GM12878 (cell line): ENCODE results near the gene MRPS21. TPM values are rescaled to one million over a fixed set of nuclear protein-coding genes. Genes with fewer than 3 reads are reported as not detected.

ENCODE experiments used
- ATAC-seq: fragments of 200-7000 bp; cut with Tn5 transposase; 3 replicates; pipeline ENCODE4 v1.9.1; 2020; ENCODE audit warnings: mild to moderate bottlenecking, moderate library complexity
- BruUV-seq: library from RNA; stranded (reverse); fragments of 400-500 nt; replicated peaks from 2 replicates; lab custom pipeline; 2021; lab: Mats Ljungman, UMichigan
- CTCF ChIA-PET: fragments of 300-600 bp; sonication (Branson Sonifier 250); formaldehyde crosslinking; extraction: SDS; loops from one replicate; lab custom pipeline; 2021; ENCODE audit warnings: inconsistent platforms; lab: Yijun Ruan, JAX
- POLR2A ChIA-PET: fragments of 350-600 bp; formaldehyde crosslinking; extraction: SDS; loops from one replicate; lab custom pipeline; 2021; ENCODE audit warnings: inconsistent platforms; lab: Charles Lee
- RAD21 ChIA-PET: fragments of 300-600 bp; sonication (Branson Sonifier 250); formaldehyde crosslinking; loops from one replicate; lab custom pipeline; 2023; ENCODE audit warnings: antibody characterized with exemption; ENCODE audit not compliant: unreplicated experiment; lab: Charles Lee
- SMC1A ChIA-PET: fragments of 300-600 bp; sonication (Branson Sonifier 250); formaldehyde crosslinking; loops from one replicate; lab custom pipeline; 2023; ENCODE audit not compliant: unreplicated experiment, uncharacterized antibody; lab: Charles Lee
- DNase-seq: peaks from one replicate; pipeline ENCODE4 v3.0.0-alpha.2; 2011; ENCODE audit warnings: low read depth, low spot score
- FAIRE-seq: peaks from 3 replicates; lab custom pipeline; 2011; peaks lifted over from hg19 to GRCh38; lab: Jason Lieb, UNC
- H2AFZ ChIP-seq: 2 replicates; pipeline ENCODE4 v1.6.0; 2011; ENCODE audit warnings: low read depth, low read length, control low read depth; ENCODE audit not compliant: control insufficient read depth
- H3K27ac ChIP-seq: 2 replicates; pipeline ENCODE4 v1.5.1; 2011; ENCODE audit warnings: control low read depth; ENCODE audit not compliant: control insufficient read depth, insufficient read depth
- H3K27me3 ChIP-seq, 2 experiments: replicated peaks in 1 of 2; 2 replicates each; pipeline versions ENCODE4 v1.6.0 to v1.6.1; 2011; ENCODE audit warnings: low read length in 1 of 2; ENCODE audit not compliant: control insufficient read depth in 2 of 2, insufficient read depth in 2 of 2
- H3K36me3 ChIP-seq, 2 experiments: 2 replicates each; pipeline ENCODE4 v1.5.1; 2011; ENCODE audit warnings: low read length in 1 of 2; ENCODE audit not compliant: control insufficient read depth in 2 of 2, insufficient read depth in 2 of 2
- H3K4me1 ChIP-seq: 2 replicates; pipeline ENCODE4 v1.6.1; 2011; ENCODE audit warnings: mild to moderate bottlenecking, low read length, moderate library complexity, mixed read lengths; ENCODE audit not compliant: control insufficient read depth, insufficient read depth
- H3K4me2 ChIP-seq: 2 replicates; pipeline ENCODE4 v1.6.0; 2011; ENCODE audit warnings: control low read depth; ENCODE audit not compliant: control insufficient read depth, insufficient read depth
- H3K4me3 ChIP-seq: fragments of 200-600 bp; sonication (generic); 2 replicates; pipeline ENCODE4 v1.5.1; 2016
- H3K79me2 ChIP-seq: 2 replicates; pipeline ENCODE4 v1.6.0; 2011; ENCODE audit warnings: low read length; ENCODE audit not compliant: control insufficient read depth, insufficient read depth
- H3K9ac ChIP-seq: 2 replicates; pipeline ENCODE4 v1.8.0; 2011; ENCODE audit warnings: low read length, control low read depth, mixed read lengths; ENCODE audit not compliant: control insufficient read depth, insufficient read depth
- H3K9me3 ChIP-seq: replicated peaks from 3 replicates; pipeline ENCODE4 v1.5.1; 2011; ENCODE audit warnings: mild to moderate bottlenecking, low read length; ENCODE audit not compliant: control insufficient read depth, insufficient read depth
- H4K20me1 ChIP-seq: 2 replicates; pipeline ENCODE4 v1.6.0; 2011; ENCODE audit not compliant: control insufficient read depth, insufficient read depth
- PBX3 ChIP-seq: IDR thresholded peaks from 2 replicates; pipeline ENCODE4 v1.6.1; 2011; ENCODE audit warnings: mild to moderate bottlenecking, low read depth, low read length, moderate library complexity; ENCODE audit not compliant: insufficient replicate concordance
- ZBTB33 ChIP-seq: fragments of 450-650 bp; IDR thresholded peaks from 2 replicates; pipeline ENCODE4 v1.6.1; 2017; ENCODE audit warnings: mild to moderate bottlenecking
- WGBS: methylation state at CpG from one replicate; pipeline ENCODE4 v1.1.6; 2016; ENCODE audit warnings: low lambda C conversion rate; ENCODE audit not compliant: insufficient replicate concordance, insufficient coverage; ENCODE audit errors: missing lambda C conversion rate; 5-methylcytosine and 5-hydroxymethylcytosine counted together
- in situ Hi-C: fragments of 300-500 bp; cut with MboI; formaldehyde crosslinking; loops from 9 replicates; pipeline ENCODE4 v1.14.3; 2018; ENCODE audit warnings: mixed read lengths
- intact Hi-C: fragments of 100-400 bp; cut with micrococcal nuclease; formaldehyde crosslinking; loops from one replicate; pipeline ENCODE4 v1.14.2; 2022; ENCODE audit not compliant: unreplicated experiment
- polyA plus RNA-seq, 11 experiments: library from polyadenylated mRNA; depleted of rRNA in 4 of 11; unstranded in 6 of 11; stranded (reverse) in 5 of 11; fragments of >200 nt; fragmentation: Nextera tagmentation in 4 of 11; fragmentation: Illumina TruSeq in 1 of 11; extraction: Ambion mirVana in 4 of 11; extraction: Trizol in 1 of 11; gene quantifications; 1 replicate in 1 of 11; 2 replicates in 10 of 11; pipeline versions ENCODE4 v1.2.1 to v1.2.3, GENCODE V29; 2011 to 2016; ENCODE audit warnings: inconsistent platforms in 2 of 11, missing spikeins in 2 of 11, low read depth in 1 of 11
- total RNA-seq, 4 experiments: library from RNA; depleted of rRNA in 3 of 4; stranded (reverse); fragments of >200 nt in 3 of 4; fragmentation: Illumina TruSeq in 1 of 4; extraction: Trizol in 1 of 4; gene quantifications; 2 replicates each; pipeline versions ENCODE4 v1.2.1 to v1.2.3, GENCODE V29; 2013 to 2021

MRPS21 gene
- total and polyA plus RNA-seq, 10 of the 15 experiments (the other 5 are each of a cell fraction or from before 2014, with no cell fraction given), result 69.4 to 275 (median 103) TPM

- BruUV-seq, result no TSS peak
- Histone ChIP-seq H3K79me2 (peaks cover 31% of the 10 kb centered on the region), H3K27ac (peak overlapping the region; percentile 87), H2AFZ (peak overlapping the region; percentile 71), H3K9me3 (no peaks in the 10 kb centered on the region), H3K9ac (peak overlapping the region; percentile 58; the same call in 1 of the 2 replicates), H3K36me3 (peaks cover 0 to 10% of the 10 kb centered on the region in 2 experiments; a peak in 3 of 4 replicates), H3K4me2 (peak overlapping the region; percentile 62; the same call in 1 of the 2 replicates), H3K4me1 (no peaks in the 10 kb centered on the region), H3K27me3 (no peaks in the 10 kb centered on the region), H3K4me3 (peak overlapping the region; percentile 85; the same call in 1 of the 2 replicates), H4K20me1 (no peaks in the 10 kb centered on the region)
- TF ChIP-seq ZBTB33 (0 out of 2 replicates have a peak, but pooled peaks have one; percentile 17), PBX3 (no peak)
- 77% methylated on average over 8 of the region's 8 CpGs for WGBS
- CTCF ChIA-PET, result no interaction called here
- SMC1A ChIA-PET, result no interaction called here
- FAIRE-seq, result no peak
- in situ Hi-C loops, result no loop called here
- intact Hi-C loops, result loop anchor here (5.0 kb wide), 2 partner anchors 42 to 53 kb away; partner anchors contain the start of genes APH1A and RPRD2
- POLR2A ChIA-PET, result interaction anchor here (0.6 to 1.5 kb wide), 3 partner anchors 32 to 444 kb away, joined by 3 to 4 read pairs (median 3); partner anchors contain the start of gene RPRD2
- no peak for DNase-seq
- RAD21 ChIA-PET, result no interaction called here
- no peak for ATAC-seq
Measured at GRCh38 chr1:150320667-150320978, 27.0 kb downstream of the MRPS21 start.
